ENCODE measurements around the gene TRABD. TPM values are rescaled to one million over a fixed set of nuclear protein-coding genes. Genes with fewer than 3 reads are reported as not detected.

TRABD gene
- polyA plus RNA-seq, 1 donor = 41.3 TPM

GRCh38 chr22:50151571-50152537 lies 33.9 kb upstream of the TRABD start:
- Histone ChIP-seq H3K9me3 (ENCODE audit: control insufficient read depth, low read depth, low read length) (no peaks in the 10 kb centered on the region), H3K27me3 (ENCODE audit: control insufficient read depth, insufficient read depth, low read length) (no peaks in the 10 kb centered on the region), H3K36me3 (ENCODE audit: control insufficient read depth, insufficient read depth, low read length) (no peaks in the 10 kb centered on the region), H3K27ac (ENCODE audit: low read length) (no peak overlapping the region), H3K4me3 (ENCODE audit: low read length) (no peak overlapping the region), H3K4me1 (ENCODE audit: control insufficient read depth, insufficient read depth, low read length) (peaks cover 12% of the 10 kb centered on the region)
- DNase-seq = no peak
- no CpG with 5 or more reads among the region's 33 CpGs for WGBS (ENCODE audit: insufficient coverage, low lambda C conversion rate)

GRCh38 chr22:50153056-50153755 lies 32.5 kb upstream of the TRABD start:
- H3K36me3 ChIP-seq (ENCODE audit: control insufficient read depth, insufficient read depth, low read length) = no peaks in the 10 kb centered on the region
- H3K9me3 ChIP-seq (ENCODE audit: control insufficient read depth, low read depth, low read length) = no peaks in the 10 kb centered on the region
- no CpG with 5 or more reads among the region's 25 CpGs for WGBS (ENCODE audit: insufficient coverage, low lambda C conversion rate)
- no peak overlapping the region for H3K27ac ChIP-seq (ENCODE audit: low read length)
- no peak for DNase-seq
- H3K4me1 ChIP-seq (ENCODE audit: control insufficient read depth, insufficient read depth, low read length) = peaks cover 4% of the 10 kb centered on the region
- H3K27me3 ChIP-seq (ENCODE audit: control insufficient read depth, insufficient read depth, low read length) = peaks cover 3% of the 10 kb centered on the region
- no peak overlapping the region for H3K4me3 ChIP-seq (ENCODE audit: low read length)

GRCh38 chr22:50153756-50154140 lies 32.0 kb upstream of the TRABD start:
- no CpG with 5 or more reads among the region's 7 CpGs for WGBS (ENCODE audit: insufficient coverage, low lambda C conversion rate)
- H3K9me3 ChIP-seq (ENCODE audit: control insufficient read depth, low read depth, low read length) = no peaks in the 10 kb centered on the region
- no peaks in the 10 kb centered on the region for H3K36me3 ChIP-seq (ENCODE audit: control insufficient read depth, insufficient read depth, low read length)
- no peak overlapping the region for H3K4me3 ChIP-seq (ENCODE audit: low read length)
- peaks cover 3% of the 10 kb centered on the region for H3K4me1 ChIP-seq (ENCODE audit: control insufficient read depth, insufficient read depth, low read length)
- no peak overlapping the region for H3K27ac ChIP-seq (ENCODE audit: low read length)
- DNase-seq = no peak
- H3K27me3 ChIP-seq (ENCODE audit: control insufficient read depth, insufficient read depth, low read length) = peaks cover 7% of the 10 kb centered on the region

- Histone ChIP-seq H3K27me3 (ENCODE audit: control insufficient read depth, insufficient read depth, low read length) (peaks cover 7% of the 10 kb centered on the region), H3K9me3 (ENCODE audit: control insufficient read depth, low read depth, low read length) (peaks cover 2% of the 10 kb centered on the region), H3K4me1 (ENCODE audit: control insufficient read depth, insufficient read depth, low read length) (no peaks in the 10 kb centered on the region), H3K27ac (ENCODE audit: low read length) (no peak overlapping the region), H3K4me3 (ENCODE audit: low read length) (no peak overlapping the region), H3K36me3 (ENCODE audit: control insufficient read depth, insufficient read depth, low read length) (no peaks in the 10 kb centered on the region)
- no CpG with 5 or more reads among the region's 21 CpGs for WGBS (ENCODE audit: insufficient coverage, low lambda C conversion rate)
- no peak for DNase-seq
These were observed 27.9 kb upstream of the TRABD start for GRCh38 chr22:50157709-50158375.

GRCh38 chr22:50160947-50161346 lies 24.8 kb upstream of the TRABD start:
- H3K36me3 ChIP-seq (ENCODE audit: control insufficient read depth, insufficient read depth, low read length) = no peaks in the 10 kb centered on the region
- H3K4me3 ChIP-seq (ENCODE audit: low read length) = no peak overlapping the region
- H3K27me3 ChIP-seq (ENCODE audit: control insufficient read depth, insufficient read depth, low read length) = peaks cover 7% of the 10 kb centered on the region
- H3K4me1 ChIP-seq (ENCODE audit: control insufficient read depth, insufficient read depth, low read length) = no peaks in the 10 kb centered on the region
- no peak for DNase-seq
- peaks cover 6% of the 10 kb centered on the region for H3K9me3 ChIP-seq (ENCODE audit: control insufficient read depth, low read depth, low read length)
- H3K27ac ChIP-seq (ENCODE audit: low read length) = no peak overlapping the region
- no CpG with 5 or more reads among the region's 7 CpGs for WGBS (ENCODE audit: insufficient coverage, low lambda C conversion rate)

GRCh38 chr22:50161508-50162390 lies 24.0 kb upstream of the TRABD start:
- no peak for DNase-seq
- peaks cover 7% of the 10 kb centered on the region for H3K27me3 ChIP-seq (ENCODE audit: control insufficient read depth, insufficient read depth, low read length)
- H3K4me1 ChIP-seq (ENCODE audit: control insufficient read depth, insufficient read depth, low read length) = no peaks in the 10 kb centered on the region
- H3K9me3 ChIP-seq (ENCODE audit: control insufficient read depth, low read depth, low read length) = peaks cover 13% of the 10 kb centered on the region
- H3K4me3 ChIP-seq (ENCODE audit: low read length) = no peak overlapping the region
- no peak overlapping the region for H3K27ac ChIP-seq (ENCODE audit: low read length)
- no CpG with 5 or more reads among the region's 23 CpGs for WGBS (ENCODE audit: insufficient coverage, low lambda C conversion rate)
- no peaks in the 10 kb centered on the region for H3K36me3 ChIP-seq (ENCODE audit: control insufficient read depth, insufficient read depth, low read length)

- Histone ChIP-seq H3K4me1 (ENCODE audit: control insufficient read depth, insufficient read depth, low read length) (no peaks in the 10 kb centered on the region), H3K27me3 (ENCODE audit: control insufficient read depth, insufficient read depth, low read length) (peaks cover 9% of the 10 kb centered on the region), H3K36me3 (ENCODE audit: control insufficient read depth, insufficient read depth, low read length) (no peaks in the 10 kb centered on the region), H3K27ac (ENCODE audit: low read length) (no peak overlapping the region), H3K4me3 (ENCODE audit: low read length) (no peak overlapping the region), H3K9me3 (ENCODE audit: control insufficient read depth, low read depth, low read length) (peaks cover 13% of the 10 kb centered on the region)
- WGBS (ENCODE audit: insufficient coverage, low lambda C conversion rate) = no CpG with 5 or more reads among the region's 10 CpGs
- DNase-seq = no peak
These were observed 23.2 kb upstream of the TRABD start for GRCh38 chr22:50162391-50162956.

- WGBS (ENCODE audit: insufficient coverage, low lambda C conversion rate) = no CpG with 5 or more reads among the region's 28 CpGs
- Histone ChIP-seq H3K36me3 (ENCODE audit: control insufficient read depth, insufficient read depth, low read length) (no peaks in the 10 kb centered on the region), H3K9me3 (ENCODE audit: control insufficient read depth, low read depth, low read length) (peaks cover 13% of the 10 kb centered on the region), H3K27me3 (ENCODE audit: control insufficient read depth, insufficient read depth, low read length) (peaks cover 17% of the 10 kb centered on the region), H3K4me1 (ENCODE audit: control insufficient read depth, insufficient read depth, low read length) (no peaks in the 10 kb centered on the region), H3K4me3 (ENCODE audit: low read length) (no peak overlapping the region), H3K27ac (ENCODE audit: low read length) (no peak overlapping the region)
- no peak for DNase-seq
These were observed 20.1 kb upstream of the TRABD start for GRCh38 chr22:50165436-50166123.
